HepG2 (cell line): Measurements from ENCODE around the gene MEX3A. TPM values are rescaled to one million over a fixed set of nuclear protein-coding genes. Genes with fewer than 3 reads are reported as not detected.

Experiments
- DR1 ChIP-seq: sonication (generic); formaldehyde crosslinking; IDR thresholded peaks from 2 replicates; pipeline ENCODE4 v1.8.0; 2021; ENCODE audit warnings: mild to moderate bottlenecking, missing genetic modification reagents, inconsistent platforms
- EED ChIP-seq: sonication (generic); formaldehyde crosslinking; IDR thresholded peaks from 2 replicates; pipeline ENCODE4 v1.5.0; 2020; ENCODE audit warnings: mild to moderate bottlenecking, missing genetic modification reagents
- GABPA ChIP-seq, 2 experiments: IDR thresholded peaks; 2 replicates each; pipeline ENCODE4 v1.6.1; 2011 to 2016; ENCODE audit warnings: low read depth in 2 of 2, low read length in 1 of 2, missing biosample characterization in 1 of 2, missing genetic modification characterization in 1 of 2
- HIC2 ChIP-seq: sonication (generic); formaldehyde crosslinking; IDR thresholded peaks from 2 replicates; pipeline ENCODE4 v1.9.0; 2022; ENCODE audit warnings: low read depth, missing genetic modification reagents
- HINFP ChIP-seq: sonication (generic); formaldehyde crosslinking; IDR thresholded peaks from 2 replicates; pipeline ENCODE4 v1.4.0; 2020; ENCODE audit warnings: low read depth, mild to moderate bottlenecking, missing genetic modification reagents
- KLF16 ChIP-seq, 2 experiments: sonication (generic) in 1 of 2; formaldehyde crosslinking in 1 of 2; IDR thresholded peaks; 2 replicates each; pipeline versions ENCODE4 v1.6.1 to v1.8.0; 2016 to 2023; ENCODE audit warnings: missing genetic modification reagents in 2 of 2, missing compliant biosample characterization in 1 of 2
- KLF9 ChIP-seq: IDR thresholded peaks from 2 replicates; pipeline ENCODE4 v1.6.1; 2016; ENCODE audit warnings: low read depth
- NCOA2 ChIP-seq: sonication (generic); formaldehyde crosslinking; IDR thresholded peaks from 2 replicates; pipeline ENCODE4 v1.8.0; 2022; ENCODE audit warnings: inconsistent platforms
- RBFOX2 ChIP-seq: fragments of 200-400 bp; formaldehyde crosslinking; IDR thresholded peaks from 2 replicates; pipeline ENCODE4 v1.6.1; 2017; ENCODE audit warnings: low read depth, mild to moderate bottlenecking, low read length
- SIN3A ChIP-seq: IDR thresholded peaks from 2 replicates; pipeline ENCODE4 v1.6.1; 2011; ENCODE audit warnings: low read depth, mild to moderate bottlenecking, control low read depth, low read length, borderline replicate concordance
- SKI ChIP-seq: fragments of 450-650 bp; IDR thresholded peaks from one replicate; pipeline ENCODE4 v1.6.1; 2018; ENCODE audit warnings: mild to moderate bottlenecking; ENCODE audit not compliant: partially characterized antibody
- SMAD3 ChIP-seq: sonication (generic); formaldehyde crosslinking; IDR thresholded peaks from 2 replicates; pipeline ENCODE4 v1.4.0; 2020; ENCODE audit warnings: missing genetic modification reagents
- SNAI1 ChIP-seq: sonication (generic); formaldehyde crosslinking; IDR thresholded peaks from 2 replicates; pipeline ENCODE4 v1.5.0; 2020; ENCODE audit warnings: mild to moderate bottlenecking, missing genetic modification reagents, borderline replicate concordance
- SSRP1 ChIP-seq: IDR thresholded peaks from 2 replicates; pipeline ENCODE4 v1.6.1; 2016; ENCODE audit warnings: control low read depth
- TFDP2 ChIP-seq: sonication (generic); formaldehyde crosslinking; IDR thresholded peaks from 2 replicates; pipeline ENCODE4 v1.4.0; 2020; ENCODE audit warnings: missing genetic modification reagents
- ZNF10 ChIP-seq: sonication (generic); formaldehyde crosslinking; IDR thresholded peaks from 2 replicates; pipeline ENCODE4 v1.4.0; 2020; ENCODE audit warnings: mild to moderate bottlenecking, low read depth, missing genetic modification reagents, borderline replicate concordance
- ZNF160 ChIP-seq: sonication (generic); formaldehyde crosslinking; IDR thresholded peaks from 2 replicates; pipeline ENCODE4 v1.8.0; 2022; ENCODE audit warnings: mild to moderate bottlenecking, inconsistent platforms, missing genetic modification reagents
- ZNF230 ChIP-seq: sonication (generic); formaldehyde crosslinking; IDR thresholded peaks from 2 replicates; pipeline ENCODE4 v1.4.0; 2020; ENCODE audit warnings: mild to moderate bottlenecking, missing genetic modification reagents
- ZNF414 ChIP-seq: sonication (generic); formaldehyde crosslinking; IDR thresholded peaks from 2 replicates; pipeline ENCODE4 v1.5.0; 2020; ENCODE audit warnings: missing genetic modification reagents
- ZNF501 ChIP-seq: sonication (generic); formaldehyde crosslinking; IDR thresholded peaks from 2 replicates; pipeline ENCODE4 v1.5.1; 2020; ENCODE audit warnings: mild to moderate bottlenecking, moderate library complexity, missing genetic modification reagents
- ZXDC ChIP-seq: sonication (generic); formaldehyde crosslinking; IDR thresholded peaks from 2 replicates; pipeline ENCODE4 v1.5.0; 2020; ENCODE audit warnings: mild to moderate bottlenecking, missing genetic modification reagents
- polyA plus RNA-seq, 8 experiments: library from polyadenylated mRNA; depleted of rRNA in 3 of 8; stranded (reverse) in 7 of 8; unstranded in 1 of 8; fragments of >200 nt; fragmentation: Illumina TruSeq in 4 of 8; extraction: Trizol in 4 of 8; gene quantifications; 2 replicates each; pipeline versions ENCODE4 v1.2.1 to v1.2.3, GENCODE V29; 2011 to 2016; ENCODE audit warnings: low read depth in 4 of 8, missing spikeins in 1 of 8, mixed read lengths in 1 of 8; ENCODE audit not compliant: insufficient read depth in 1 of 8
- total RNA-seq, 5 experiments: library from RNA; depleted of rRNA; stranded (reverse); fragments of >200 nt; fragmentation: Illumina TruSeq; extraction: Trizol; gene quantifications; 2 replicates each; pipeline ENCODE4 v1.2.3, GENCODE V29; 2016; ENCODE audit warnings: low read depth in 1 of 5

Gene MEX3A
- total and polyA plus RNA-seq, 2 of the 13 experiments (the other 11 are each of a cell fraction or from before 2014, with no cell fraction given): 7.6 to 9.1 TPM

GRCh38 chr1:156104861-156105832 lies 22.9 kb upstream of the MEX3A start (continued):
- TF ChIP-seq TFDP2 (CRISPR knock-in tag): no peak
- no peak for TF ChIP-seq SSRP1
- TF ChIP-seq HIC2 (CRISPR knock-in tag): no peak
- no peak for TF ChIP-seq KLF16 (CRISPR knock-in tag; IDR thresholded peaks at IDR 0.05)
- no peak; the same call in 1 of the 2 replicates for TF ChIP-seq NCOA2 (CRISPR knock-in tag)
- TF ChIP-seq ZXDC (CRISPR knock-in tag): no peak
- TF ChIP-seq ZNF230 (CRISPR knock-in tag): no peak
- TF ChIP-seq ZNF414 (CRISPR knock-in tag): 0 out of 2 replicates have a peak, but pooled peaks have one; percentile 25
- no peak for TF ChIP-seq RBFOX2
- TF ChIP-seq EED: no peak
- no peak for TF ChIP-seq GABPA (IDR thresholded peaks at IDR 0.05; ENCODE audit: low read depth, low read length)
- TF ChIP-seq GABPA (CRISPR knock-in tag; IDR thresholded peaks at IDR 0.05; ENCODE audit: low read depth): no peak
- no peak for TF ChIP-seq SNAI1 (CRISPR knock-in tag)
- TF ChIP-seq ZNF10 (CRISPR knock-in tag): no peak
- peak; percentile 18 for TF ChIP-seq SKI
- no peak for TF ChIP-seq ZNF501 (CRISPR knock-in tag)
- TF ChIP-seq KLF9 (CRISPR knock-in tag): no peak
- TF ChIP-seq SMAD3 (CRISPR knock-in tag): no peak
- no peak for TF ChIP-seq HINFP (CRISPR knock-in tag)
- 0 out of 2 replicates have a peak, but pooled peaks have one; percentile 16 for TF ChIP-seq SIN3A
- no peak for TF ChIP-seq DR1 (CRISPR knock-in tag)
- TF ChIP-seq ZNF160 (CRISPR knock-in tag): 0 out of 2 replicates have a peak, but pooled peaks have one; percentile 19
